ENCODE measurements around the gene TOP3B.

TOP3B gene

DNA sequence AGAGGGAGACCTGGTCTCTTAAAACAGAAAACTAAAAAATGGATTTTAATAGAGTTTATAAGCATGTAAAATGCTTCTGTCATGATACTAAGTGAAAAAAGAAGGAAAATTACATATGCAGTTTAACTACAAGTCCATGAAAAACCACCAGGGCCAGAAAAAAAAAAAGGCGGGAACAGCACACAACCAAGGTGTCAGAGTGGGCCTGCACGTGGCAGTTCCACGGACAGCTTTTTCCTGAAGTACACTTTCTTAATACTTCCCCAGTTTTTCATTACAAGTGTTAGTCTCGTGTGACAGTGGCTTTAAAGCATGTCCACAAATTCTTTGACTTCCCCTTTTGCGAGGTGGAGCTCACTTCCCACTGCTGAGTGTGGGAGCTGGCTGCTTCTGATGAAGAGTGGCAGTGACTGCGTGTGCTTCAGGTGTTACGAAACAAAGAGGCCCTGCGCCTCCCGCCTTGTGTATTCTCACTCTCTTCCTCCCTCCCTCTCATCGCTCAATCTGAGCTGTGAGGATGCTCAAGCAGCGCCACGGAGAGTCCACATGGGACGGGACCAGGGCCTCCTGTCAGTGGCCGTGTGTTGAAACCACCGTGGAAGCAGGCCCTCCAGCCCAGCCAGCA, 46.3 kb downstream of the TOP3B start:
- Mint-ChIP-seq H3K4me3 (peak overlapping the region; percentile 14 to 26), H3K9me3 (no peaks in the 10 kb centered on the region), H3K36me3 (ENCODE audit: insufficient read depth) (peaks cover 22% of the 10 kb centered on the region), H3K4me1 (ENCODE audit: low read depth in 2 of 2) (peaks cover 14 to 24% of the 10 kb centered on the region in 2 donors), H3K27ac (no peak overlapping the region), H3K27me3 (no peaks in the 10 kb centered on the region)
- ATAC-seq (replicated peaks) (no peak), DNase-seq (no peak)

GRCh38 chr22:21933910-21934309, 48.7 kb downstream of the TOP3B start:
- H3K4me1 Mint-ChIP-seq (ENCODE audit: low read depth in 2 of 2) = peaks cover 14 to 16% of the 10 kb centered on the region in 2 donors
- ATAC-seq (replicated peaks) = no peak
- DNase-seq = no peak
- no peak overlapping the region for H3K4me3 Mint-ChIP-seq
- H3K27me3 Mint-ChIP-seq = no peaks in the 10 kb centered on the region
- peaks cover 22% of the 10 kb centered on the region for H3K36me3 Mint-ChIP-seq (ENCODE audit: insufficient read depth)
- no peaks in the 10 kb centered on the region for H3K9me3 Mint-ChIP-seq
- no peak overlapping the region for H3K27ac Mint-ChIP-seq

DNA sequence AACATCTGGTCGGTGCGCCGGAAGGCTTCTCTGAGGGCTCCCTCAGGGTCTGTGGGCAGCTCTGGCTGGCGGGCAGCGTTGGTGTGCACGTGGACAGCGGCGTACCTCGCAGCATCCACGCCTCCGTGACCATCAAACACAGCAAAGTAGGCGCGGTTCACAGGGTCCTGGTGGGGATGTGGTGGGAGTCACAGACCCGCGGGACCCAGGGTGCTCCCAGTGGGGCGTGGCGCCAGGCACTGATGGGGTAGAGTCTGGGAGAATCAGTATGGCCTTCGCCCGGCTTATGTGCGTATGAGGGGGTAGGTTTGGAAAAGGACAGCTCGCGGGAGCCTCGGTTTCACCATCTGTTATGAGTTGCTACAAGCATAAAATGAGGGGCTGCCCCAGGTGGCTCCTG, 49.2 kb downstream of the TOP3B start:
- Mint-ChIP-seq H3K36me3 (ENCODE audit: insufficient read depth) (peaks cover 22% of the 10 kb centered on the region), H3K4me3 (no peak overlapping the region), H3K27me3 (no peaks in the 10 kb centered on the region), H3K4me1 (ENCODE audit: low read depth in 2 of 2) (peaks cover 10 to 12% of the 10 kb centered on the region in 2 donors), H3K9me3 (no peaks in the 10 kb centered on the region), H3K27ac (no peak overlapping the region)
- DNase-seq = no peak
- ATAC-seq (replicated peaks) = no peak

- H3K36me3 Mint-ChIP-seq (ENCODE audit: insufficient read depth) = peaks cover 20% of the 10 kb centered on the region
- no peak overlapping the region for H3K4me3 Mint-ChIP-seq
- DNase-seq (no peak), ATAC-seq (replicated peaks) (no peak)
- H3K4me1 Mint-ChIP-seq (ENCODE audit: low read depth in 2 of 2) = peaks cover 0 to 10% of the 10 kb centered on the region in 2 donors
- H3K27ac Mint-ChIP-seq = no peak overlapping the region
- H3K9me3 Mint-ChIP-seq = no peaks in the 10 kb centered on the region
- H3K27me3 Mint-ChIP-seq = no peaks in the 10 kb centered on the region
These were observed 50.2 kb downstream of the TOP3B start for GRCh38 chr22:21932347-21932746.

DNA sequence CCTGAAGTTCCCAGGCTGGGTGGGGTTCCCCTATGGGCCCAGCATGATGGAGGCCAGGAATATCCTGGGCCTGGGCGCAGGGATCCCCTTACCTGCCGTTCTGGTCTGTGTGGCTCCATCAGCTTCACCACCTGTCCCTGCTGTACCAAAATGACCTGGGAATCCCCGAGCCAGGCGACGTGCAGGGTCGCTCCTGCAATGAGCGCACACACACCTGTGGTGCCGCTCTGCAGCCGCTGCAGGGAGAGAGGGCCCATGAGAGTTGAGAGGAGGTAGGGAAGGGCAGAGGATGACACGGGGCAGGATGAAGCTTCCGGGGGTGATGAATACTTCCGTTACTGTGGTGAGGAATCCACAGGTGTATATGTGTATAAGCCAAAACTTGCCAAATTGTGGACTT, 51.5 kb downstream of the TOP3B start:
- no peak overlapping the region for H3K4me3 Mint-ChIP-seq
- DNase-seq (no peak), ATAC-seq (replicated peaks) (no peak)
- no peaks in the 10 kb centered on the region for H3K27me3 Mint-ChIP-seq
- peaks cover 20% of the 10 kb centered on the region for H3K36me3 Mint-ChIP-seq (ENCODE audit: insufficient read depth)
- H3K27ac Mint-ChIP-seq = no peak overlapping the region
- no peaks in the 10 kb centered on the region for H3K9me3 Mint-ChIP-seq
- H3K4me1 Mint-ChIP-seq (ENCODE audit: low read depth in 2 of 2) = peaks cover 0 to 6% of the 10 kb centered on the region in 2 donors

DNA sequence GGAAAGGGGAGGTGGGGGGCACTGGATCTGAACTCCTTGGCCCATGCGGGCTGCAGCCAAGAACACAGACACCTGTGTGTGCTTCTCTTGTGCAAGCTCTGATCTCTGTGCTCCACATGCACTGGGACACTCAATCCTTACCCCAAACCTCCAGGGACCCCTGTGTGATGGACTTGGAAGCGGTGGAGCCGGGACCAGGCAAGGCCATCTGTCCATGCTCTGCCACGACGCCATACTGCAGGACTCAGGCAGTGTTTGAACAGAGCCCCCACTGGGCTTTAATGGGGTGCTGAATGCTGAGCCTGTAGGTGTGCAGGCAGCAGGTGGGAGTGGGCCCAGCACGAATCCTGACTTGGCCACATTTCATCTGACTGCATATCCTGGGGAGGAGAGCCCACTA, 53.3 kb downstream of the TOP3B start:
- Mint-ChIP-seq H3K4me1 (ENCODE audit: low read depth in 2 of 2) (peaks cover 0 to 6% of the 10 kb centered on the region in 2 donors), H3K36me3 (ENCODE audit: insufficient read depth) (peaks cover 23% of the 10 kb centered on the region), H3K27me3 (no peaks in the 10 kb centered on the region), H3K9me3 (no peaks in the 10 kb centered on the region), H3K27ac (no peak overlapping the region), H3K4me3 (no peak overlapping the region)
- ATAC-seq (replicated peaks) = no peak
- no peak for DNase-seq

GRCh38 chr22:21928048-21928447, 54.5 kb downstream of the TOP3B start:
- no peak for ATAC-seq (replicated peaks)
- H3K27me3 Mint-ChIP-seq = no peaks in the 10 kb centered on the region
- H3K4me3 Mint-ChIP-seq = no peak overlapping the region
- peaks cover 20% of the 10 kb centered on the region for H3K36me3 Mint-ChIP-seq (ENCODE audit: insufficient read depth)
- no peaks in the 10 kb centered on the region for H3K9me3 Mint-ChIP-seq
- H3K4me1 Mint-ChIP-seq (ENCODE audit: low read depth in 2 of 2) = peaks cover 0 to 6% of the 10 kb centered on the region in 2 donors
- H3K27ac Mint-ChIP-seq = peak overlapping the region in 1 of 2 donors; percentile 85
- no peak for DNase-seq

GRCh38 chr22:21927174-21927823, 55.3 kb downstream of the TOP3B start:
- ATAC-seq (replicated peaks) = no peak

GRCh38 chr22:21926728-21927127, 55.9 kb downstream of the TOP3B start:
- Mint-ChIP-seq H3K4me1 (ENCODE audit: low read depth in 2 of 2) (peaks cover 0 to 6% of the 10 kb centered on the region in 2 donors), H3K9me3 (no peaks in the 10 kb centered on the region), H3K4me3 (no peak overlapping the region), H3K27me3 (no peaks in the 10 kb centered on the region), H3K36me3 (ENCODE audit: insufficient read depth) (peaks cover 15% of the 10 kb centered on the region), H3K27ac (peak overlapping the region in 1 of 2 donors; percentile 62)
- ATAC-seq (replicated peaks) (no peak), DNase-seq (no peak)

More at GRCh38 chr22:21927174-21927823, 55.3 kb downstream of the TOP3B start:
- Mint-ChIP-seq H3K4me1 (ENCODE audit: low read depth in 2 of 2) (peaks cover 0 to 6% of the 10 kb centered on the region in 2 donors), H3K4me3 (no peak overlapping the region), H3K27me3 (no peaks in the 10 kb centered on the region), H3K27ac (peak overlapping the region in 1 of 2 donors; percentile 62), H3K9me3 (no peaks in the 10 kb centered on the region), H3K36me3 (ENCODE audit: insufficient read depth) (peaks cover 21% of the 10 kb centered on the region)
- no peak for DNase-seq

GRCh38 chr22:21923163-21923561, 59.4 kb downstream of the TOP3B start:
- no peak for DNase-seq
- peaks cover 0 to 4% of the 10 kb centered on the region in 2 donors for H3K4me1 Mint-ChIP-seq (ENCODE audit: low read depth in 2 of 2)

DNA sequence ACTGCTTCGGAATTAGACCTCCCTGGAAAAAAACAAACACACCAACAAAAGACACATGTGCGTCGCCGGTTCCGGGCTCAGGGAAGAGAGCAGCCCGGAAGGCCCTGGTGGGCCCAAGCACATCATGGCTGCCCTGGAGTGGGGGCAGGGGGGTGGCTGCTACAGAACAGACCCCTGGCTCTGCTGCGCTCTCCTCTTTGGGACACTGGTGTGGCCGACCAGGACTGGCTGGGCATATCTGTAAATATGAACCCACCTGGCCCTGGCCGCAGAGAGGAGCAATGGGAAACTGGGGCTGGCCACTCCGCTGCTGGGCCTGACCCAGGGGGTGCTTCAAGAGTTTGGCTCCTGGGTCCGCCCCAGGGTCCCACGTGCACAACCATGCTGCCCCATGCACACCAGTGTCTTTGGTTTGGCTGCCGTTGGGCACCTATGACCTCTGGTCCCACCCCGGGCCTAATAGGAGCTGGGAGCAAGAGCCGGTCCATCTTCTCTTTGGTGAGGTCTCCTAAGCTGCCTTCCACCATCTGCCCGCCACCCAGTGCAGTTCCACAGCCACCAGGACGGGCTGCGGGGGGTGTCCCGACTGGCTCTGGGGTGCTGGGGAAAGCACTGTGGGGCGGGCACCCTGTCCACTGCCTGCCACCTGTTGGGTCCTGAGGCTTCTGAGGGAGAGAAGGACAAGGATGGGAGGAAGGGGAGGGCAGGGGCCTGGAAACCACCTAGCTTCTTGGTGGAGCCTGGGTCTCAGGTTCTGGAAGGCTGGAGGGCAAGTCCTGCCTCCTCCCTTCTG, 60.0 kb downstream of the TOP3B start:
- peaks cover 0 to 2% of the 10 kb centered on the region in 2 donors for H3K4me1 Mint-ChIP-seq (ENCODE audit: low read depth in 2 of 2)
- H3K4me3 Mint-ChIP-seq = no peak overlapping the region
- H3K27ac Mint-ChIP-seq = no peak overlapping the region
- DNase-seq (no peak), ATAC-seq (replicated peaks) (no peak)
- no peaks in the 10 kb centered on the region for H3K9me3 Mint-ChIP-seq
- peaks cover 10% of the 10 kb centered on the region for H3K36me3 Mint-ChIP-seq (ENCODE audit: insufficient read depth)
- no peaks in the 10 kb centered on the region for H3K27me3 Mint-ChIP-seq

More at GRCh38 chr22:21923163-21923561, 59.4 kb downstream of the TOP3B start:
- Mint-ChIP-seq H3K36me3 (ENCODE audit: insufficient read depth) (peaks cover 14% of the 10 kb centered on the region), H3K27me3 (no peaks in the 10 kb centered on the region), H3K27ac (no peak overlapping the region), H3K4me3 (no peak overlapping the region), H3K9me3 (no peaks in the 10 kb centered on the region)
- no peak for ATAC-seq (replicated peaks)

- no peaks in the 10 kb centered on the region for H3K27me3 Mint-ChIP-seq
- no peaks in the 10 kb centered on the region for H3K4me1 Mint-ChIP-seq (ENCODE audit: low read depth in 2 of 2)
- DNase-seq (no peak), ATAC-seq (replicated peaks) (no peak)
- H3K27ac Mint-ChIP-seq = no peak overlapping the region
- no peaks in the 10 kb centered on the region for H3K9me3 Mint-ChIP-seq
- no peak overlapping the region for H3K4me3 Mint-ChIP-seq
- H3K36me3 Mint-ChIP-seq (ENCODE audit: insufficient read depth) = peaks cover 10% of the 10 kb centered on the region
These were observed 60.9 kb downstream of the TOP3B start for GRCh38 chr22:21921729-21922128.

GRCh38 chr22:21921184-21921721, 61.3 kb downstream of the TOP3B start:
- Mint-ChIP-seq H3K9me3 (no peaks in the 10 kb centered on the region), H3K4me3 (no peak overlapping the region), H3K4me1 (ENCODE audit: low read depth in 2 of 2) (no peaks in the 10 kb centered on the region), H3K27me3 (no peaks in the 10 kb centered on the region), H3K36me3 (ENCODE audit: insufficient read depth) (peaks cover 10% of the 10 kb centered on the region), H3K27ac (no peak overlapping the region)
- DNase-seq (no peak), ATAC-seq (replicated peaks) (no peak)

All from effector memory CD8-positive, alpha-beta T cell (primary cell).